GM12872 (cell line): Measurements from ENCODE around the gene PLEKHA6.

Experiments
- CTCF ChIP-seq: IDR thresholded peaks from 3 replicates; pipeline ENCODE4 v1.5.1; 2011; ENCODE audit warnings: low read depth, mild to moderate bottlenecking, low read length, moderate library complexity; ENCODE audit not compliant: insufficient read depth

PLEKHA6 gene

DNA sequence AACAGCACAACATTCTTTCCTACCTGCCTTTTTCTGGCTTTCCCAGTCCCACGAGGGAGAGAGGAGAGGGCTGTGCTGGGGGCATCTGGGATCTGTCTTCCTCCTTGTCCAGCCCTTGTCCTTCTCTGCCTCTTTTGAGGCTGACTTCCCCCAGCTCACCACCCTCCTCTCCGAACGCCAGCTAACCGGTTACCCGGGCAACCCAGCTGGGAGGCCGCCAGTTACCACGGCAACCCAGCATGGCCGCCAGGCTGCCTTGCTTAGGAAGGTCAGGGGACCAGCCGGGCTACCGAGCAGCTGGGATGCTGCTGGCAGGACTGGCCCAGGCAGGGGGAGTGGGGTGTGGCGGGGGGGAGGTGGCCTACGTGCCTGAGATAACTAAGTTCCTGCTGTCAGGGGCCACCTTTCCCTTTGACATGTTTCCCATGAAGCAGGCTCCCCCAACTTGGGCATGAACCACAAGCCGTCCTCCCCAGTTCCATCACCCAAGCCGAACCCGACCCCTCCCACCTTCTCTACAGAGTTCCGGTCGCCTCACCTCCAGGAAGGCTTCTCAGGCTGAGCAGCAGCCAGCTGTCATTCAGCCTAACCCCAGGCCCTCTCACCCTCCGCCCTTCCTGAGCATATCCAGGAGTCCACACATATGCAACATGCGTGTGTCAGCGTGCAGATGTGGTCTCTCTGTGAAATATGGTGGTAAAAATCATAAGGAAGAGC is 8.7 kb downstream of the PLEKHA6 start:
- no peak for TF ChIP-seq CTCF

- TF ChIP-seq CTCF: no peak
Measured at GRCh38 chr1:204350312-204350711, 9.4 kb downstream of the PLEKHA6 start.

GRCh38 chr1:204349602-204350001 is 10.1 kb downstream of the PLEKHA6 start:
- no peak for TF ChIP-seq CTCF

DNA sequence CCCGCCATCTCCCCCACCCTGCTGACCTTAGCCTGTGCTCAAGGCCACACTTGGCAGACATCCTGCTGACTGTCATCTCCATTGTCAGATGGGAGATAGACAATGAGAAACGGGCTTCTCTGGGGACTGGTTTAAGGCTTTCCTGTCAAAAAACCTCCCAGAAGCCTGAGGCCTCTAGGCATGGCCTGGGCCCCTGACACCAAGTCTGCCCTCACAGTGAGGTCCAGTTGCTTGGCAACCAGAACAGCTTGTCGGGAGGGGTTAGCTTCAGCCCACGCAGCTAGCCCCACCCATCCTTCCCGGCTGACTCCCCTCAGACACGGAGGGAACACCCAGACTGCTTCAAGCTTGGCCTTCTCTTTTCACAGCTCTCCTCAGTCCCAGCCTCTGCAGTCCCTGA is 11.0 kb downstream of the PLEKHA6 start:
- TF ChIP-seq CTCF: no peak

- TF ChIP-seq CTCF: no peak
Measured at GRCh38 chr1:204348242-204348641, 11.5 kb downstream of the PLEKHA6 start.

DNA sequence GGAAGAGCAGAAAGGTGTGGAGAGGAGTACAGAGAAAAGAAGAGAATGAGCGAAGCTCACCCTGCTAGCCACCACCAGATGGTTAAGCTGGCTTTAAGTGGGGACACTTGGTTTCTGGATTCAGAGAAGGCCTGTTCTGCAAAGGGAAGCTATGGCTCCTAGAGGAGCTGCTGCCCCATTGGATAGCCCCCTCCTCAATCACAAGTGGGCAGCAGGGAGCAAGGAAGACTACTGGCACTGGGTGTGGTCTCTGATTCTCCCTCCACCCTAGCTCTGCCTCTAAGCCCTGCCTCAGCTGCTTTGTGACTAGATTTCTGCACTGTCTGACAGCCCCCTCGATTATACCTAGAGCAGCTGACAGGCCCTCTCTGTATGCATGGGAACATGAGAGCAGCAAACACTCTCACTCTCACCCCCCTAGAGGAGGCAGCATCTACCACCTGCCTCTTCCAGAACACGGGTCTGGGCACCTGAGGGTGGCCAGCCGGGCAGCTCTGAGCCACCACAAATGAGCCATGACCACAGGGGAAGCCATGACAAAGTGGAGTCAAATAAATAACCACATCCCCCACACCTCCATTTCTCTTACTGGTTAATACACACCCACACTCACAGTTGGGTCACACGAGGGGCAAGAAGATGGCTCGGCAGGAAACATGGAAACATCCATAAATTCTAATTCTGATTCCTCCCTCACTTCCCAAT is 13.6 kb downstream of the PLEKHA6 start:
- no peak for TF ChIP-seq CTCF

DNA sequence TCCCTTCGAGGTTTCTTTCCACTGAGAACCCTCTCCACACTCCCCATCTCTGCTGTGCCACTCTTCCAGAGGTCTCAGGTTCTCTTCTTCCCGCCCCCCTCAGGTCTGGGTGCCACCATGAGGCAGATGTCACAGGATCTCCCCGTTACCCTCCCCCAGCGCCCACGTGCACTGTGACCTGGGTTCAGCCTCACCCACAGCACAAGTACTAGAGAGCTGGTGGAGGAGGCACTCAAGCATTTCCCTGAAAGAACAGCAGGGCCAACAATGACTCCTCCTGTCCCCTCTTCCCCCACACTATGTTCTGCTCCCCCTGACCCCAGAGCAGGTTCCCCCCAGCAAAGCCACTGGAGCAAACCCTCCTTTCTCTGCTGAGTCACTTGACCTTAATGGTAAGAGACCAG is 14.3 kb downstream of the PLEKHA6 start:
- TF ChIP-seq CTCF: no peak
